Measurements from ENCODE around the gene ZFR. TPM values are rescaled to one million over a fixed set of nuclear protein-coding genes. Genes with fewer than 3 reads are reported as not detected.

The ZFR gene
- total and polyA plus RNA-seq, 9 of the 15 experiments (the other 6 are each of a cell fraction or from before 2014, with no cell fraction given) = 35.5 to 108 (median 71.1) TPM

- peak; percentile 99 for TF ChIP-seq MGA (IDR thresholded peaks at IDR 0.05)
- no peak for TF ChIP-seq ZKSCAN8 (CRISPR knock-in tag; IDR thresholded peaks at IDR 0.05)
- TF ChIP-seq DLX4 (CRISPR knock-in tag; IDR thresholded peaks at IDR 0.05) = no peak
- TF ChIP-seq ZNF592 (IDR thresholded peaks at IDR 0.05) = peak; percentile 93
- peak; percentile 61; the same call in 1 of the 2 replicates for TF ChIP-seq MBD2 (IDR thresholded peaks at IDR 0.05; ENCODE audit: borderline replicate concordance, low read depth)
- TF ChIP-seq ZNF232 (CRISPR knock-in tag; IDR thresholded peaks at IDR 0.05) = no peak
- TF ChIP-seq SOX6 (IDR thresholded peaks at IDR 0.05) = peak; percentile 29; the same call in 1 of the 2 replicates
- no peak for TF ChIP-seq BRCA1 (IDR thresholded peaks at IDR 0.05)
- TF ChIP-seq BRCA1 (CRISPR knock-in tag; IDR thresholded peaks at IDR 0.05) = peak; percentile 39; the same call in 1 of the 2 replicates
- TF ChIP-seq NR2C1 (IDR thresholded peaks at IDR 0.05) = peak; percentile 96
- peak; percentile 98 for TF ChIP-seq NR2C1 (tag; IDR thresholded peaks at IDR 0.05)
Observed at GRCh38 chr5:32444431-32445286, at the start of gene ZFR (continued).
